HG03558 (cell line): ENCODE measurements around the gene SH3TC1.

Experiments used
- ATAC-seq: cut with Tn5 transposase; IDR thresholded peaks from one replicate; pipeline ENCODE4 v1.9.1; 2021; ENCODE audit warnings: moderate number of reproducible peaks; ENCODE audit not compliant: unreplicated experiment; ENCODE audit errors: extremely low read depth

SH3TC1 gene

GRCh38 chr4:8255698-8256441 lies 56.8 kb downstream of the SH3TC1 start:
- ATAC-seq: no peak

GRCh38 chr4:8257854-8258253 lies 58.8 kb downstream of the SH3TC1 start:
- ATAC-seq: no peak

GRCh38 chr4:8258552-8259212 lies 59.6 kb downstream of the SH3TC1 start:
- no peak for ATAC-seq

GRCh38 chr4:8259743-8260430 lies 60.8 kb downstream of the SH3TC1 start:
- no peak for ATAC-seq

- ATAC-seq: no peak
Measured at GRCh38 chr4:8260656-8261111, 61.6 kb downstream of the SH3TC1 start.

GRCh38 chr4:8261851-8262535 lies 62.9 kb downstream of the SH3TC1 start:
- no peak for ATAC-seq

GRCh38 chr4:8262637-8263322 lies 63.7 kb downstream of the SH3TC1 start:
- no peak for ATAC-seq

- no peak for ATAC-seq
Measured at GRCh38 chr4:8263397-8263796, 64.3 kb downstream of the SH3TC1 start.

- ATAC-seq: no peak
Measured at GRCh38 chr4:8264106-8264505, 65.0 kb downstream of the SH3TC1 start.

GRCh38 chr4:8265171-8265929 lies 66.3 kb downstream of the SH3TC1 start:
- no peak for ATAC-seq

GRCh38 chr4:8266088-8266487 lies 67.0 kb downstream of the SH3TC1 start:
- ATAC-seq: no peak

GRCh38 chr4:8266508-8266907 lies 67.4 kb downstream of the SH3TC1 start:
- ATAC-seq: no peak

GRCh38 chr4:8267077-8267476 lies 68.0 kb downstream of the SH3TC1 start:
- ATAC-seq: no peak

- ATAC-seq: no peak
Measured at GRCh38 chr4:8268211-8268610, 69.1 kb downstream of the SH3TC1 start.

- no peak for ATAC-seq
Measured at GRCh38 chr4:8268901-8269534, 69.9 kb downstream of the SH3TC1 start.

- ATAC-seq: no peak
Measured at GRCh38 chr4:8269535-8270417, 70.7 kb downstream of the SH3TC1 start, which contains the start of gene HTRA3. Gene HTRA3, plus strand, starts transcription at chr4:8269754. Its CDS starts 215 bp downstream, at chr4:8269969.

- no peak for ATAC-seq
Measured at GRCh38 chr4:8270418-8270771, 71.3 kb downstream of the SH3TC1 start.
